ENCODE results near the gene BATF. TPM values are rescaled to one million over a fixed set of nuclear protein-coding genes. Genes with fewer than 3 reads are reported as not detected.

BATF gene
- total and polyA plus RNA-seq, 2 experiments from 2014 or later: 3.1 TPM; not detected in 1

GRCh38 chr14:75520852-75521251 lies 1.4 kb upstream of the BATF start:
- no peaks in the 10 kb centered on the region for H3K27me3 ChIP-seq
- 88% methylated on average over 3 of the region's 3 CpGs for WGBS (ENCODE audit: low lambda C conversion rate, missing lambda C conversion rate)
- H3K4me3 ChIP-seq: no peak overlapping the region
- no peaks in the 10 kb centered on the region for H4K20me1 ChIP-seq (ENCODE audit: insufficient read depth, poor library complexity, severe bottlenecking)
- no peaks in the 10 kb centered on the region for H3K9me3 ChIP-seq (ENCODE audit: low read depth)
- H3K4me1 ChIP-seq (ENCODE audit: insufficient read depth): peaks cover 12% of the 10 kb centered on the region
- no peaks in the 10 kb centered on the region for H3K36me3 ChIP-seq (replicated peaks; ENCODE audit: insufficient read depth, low read depth)
- peak overlapping the region; percentile 74 for H3K27ac ChIP-seq
- no peaks in the 10 kb centered on the region for H3K9me2 ChIP-seq (replicated peaks; ENCODE audit: insufficient read depth)
- no peak overlapping the region for H3K4me2 ChIP-seq
- no peak for DNase-seq (ENCODE audit: low spot score)
- H2AFZ ChIP-seq: no peak overlapping the region
- TF ChIP-seq CTCF (IDR thresholded peaks at IDR 0.05; ENCODE audit: poor library complexity): no peak
- no peak for TF ChIP-seq EZH2 (IDR thresholded peaks at IDR 0.05; ENCODE audit: borderline replicate concordance)
- TF ChIP-seq EZH2phosphoT487 (IDR thresholded peaks at IDR 0.05; ENCODE audit: low read depth, severe bottlenecking, unreplicated experiment): no peak
- H3K79me2 ChIP-seq: no peaks in the 10 kb centered on the region

- Histone ChIP-seq H3K4me3 (no peak overlapping the region), H3K9me3 (ENCODE audit: low read depth) (no peaks in the 10 kb centered on the region), H3K4me1 (ENCODE audit: insufficient read depth) (peaks cover 12% of the 10 kb centered on the region), H2AFZ (peak overlapping the region; percentile 26), H3K27ac (peak overlapping the region; percentile 82), H4K20me1 (ENCODE audit: insufficient read depth, poor library complexity, severe bottlenecking) (no peaks in the 10 kb centered on the region), H3K9me2 (replicated peaks; ENCODE audit: insufficient read depth) (no peaks in the 10 kb centered on the region), H3K4me2 (peak overlapping the region; percentile 55), H3K27me3 (no peaks in the 10 kb centered on the region), H3K79me2 (no peaks in the 10 kb centered on the region), H3K36me3 (replicated peaks; ENCODE audit: insufficient read depth, low read depth) (no peaks in the 10 kb centered on the region)
- DNase-seq (ENCODE audit: low spot score): peak; percentile 42
- TF ChIP-seq EZH2 (IDR thresholded peaks at IDR 0.05; ENCODE audit: borderline replicate concordance) (no peak), CTCF (IDR thresholded peaks at IDR 0.05; ENCODE audit: poor library complexity) (no peak), EZH2phosphoT487 (IDR thresholded peaks at IDR 0.05; ENCODE audit: low read depth, severe bottlenecking, unreplicated experiment) (no peak)
- WGBS (ENCODE audit: low lambda C conversion rate, missing lambda C conversion rate): 47% methylated on average over 11 of the region's 11 CpGs
These were observed 662 bp upstream of the BATF start for GRCh38 chr14:75521415-75522199.

DNA sequence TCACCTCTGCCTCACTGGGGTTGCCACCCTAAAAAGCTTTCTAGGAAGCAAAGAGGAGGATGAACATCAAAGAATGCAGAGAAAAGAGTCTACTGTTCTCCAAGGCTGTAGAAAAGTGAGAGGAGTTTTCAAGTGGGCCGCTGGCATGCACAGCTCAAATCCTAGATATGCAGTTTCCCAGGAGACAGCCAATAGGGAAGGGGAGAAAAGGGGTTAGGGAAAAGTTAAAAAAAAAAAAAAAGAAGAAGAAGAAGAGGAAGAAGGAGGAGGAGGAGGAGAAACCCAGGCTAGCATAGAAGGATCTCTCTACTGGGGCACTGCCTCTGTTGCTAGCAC lies 682 bp downstream of the BATF start:
- peaks cover 12% of the 10 kb centered on the region for H3K4me1 ChIP-seq (ENCODE audit: insufficient read depth)
- 67% methylated on average over 1 of the region's 1 CpG for WGBS (ENCODE audit: low lambda C conversion rate, missing lambda C conversion rate)
- peak overlapping the region; percentile 55 for H3K4me2 ChIP-seq
- no peaks in the 10 kb centered on the region for H3K36me3 ChIP-seq (replicated peaks; ENCODE audit: insufficient read depth, low read depth)
- DNase-seq (ENCODE audit: low spot score): no peak
- H3K9me3 ChIP-seq (ENCODE audit: low read depth): no peaks in the 10 kb centered on the region
- H3K9me2 ChIP-seq (replicated peaks; ENCODE audit: insufficient read depth): no peaks in the 10 kb centered on the region
- peak overlapping the region; percentile 82 for H3K27ac ChIP-seq
- TF ChIP-seq CTCF (IDR thresholded peaks at IDR 0.05; ENCODE audit: poor library complexity) (no peak), EZH2 (IDR thresholded peaks at IDR 0.05; ENCODE audit: borderline replicate concordance) (no peak), EZH2phosphoT487 (IDR thresholded peaks at IDR 0.05; ENCODE audit: low read depth, severe bottlenecking, unreplicated experiment) (no peak)
- no peaks in the 10 kb centered on the region for H3K79me2 ChIP-seq
- no peaks in the 10 kb centered on the region for H4K20me1 ChIP-seq (ENCODE audit: insufficient read depth, poor library complexity, severe bottlenecking)
- H3K4me3 ChIP-seq: no peak overlapping the region
- H2AFZ ChIP-seq: no peak overlapping the region
- H3K27me3 ChIP-seq: no peaks in the 10 kb centered on the region
